Loucy (cell line): ENCODE results near the gene TNC.
"Not testable (repeated sequence)": the region's sequence is repeated elsewhere in the genome, so short reads cannot be mapped to it uniquely, and the experiment has no call there.

Experiments
- H2AFZ ChIP-seq: fragments of 200-600 bp; sonication (generic); 2 replicates; pipeline ENCODE4 v1.6.0; 2016; ENCODE audit warnings: antibody characterized with exemption, mild to moderate bottlenecking, low read length, moderate library complexity
- H3F3A ChIP-seq: fragments of 200-600 bp; 2 replicates; pipeline ENCODE4 v1.6.0; 2016; ENCODE audit warnings: antibody characterized with exemption, low read depth, mild to moderate bottlenecking
- H3K27me3 ChIP-seq: fragments of 200-600 bp; sonication (generic); 2 replicates; pipeline ENCODE4 v1.6.1; 2014; ENCODE audit warnings: low read length, mild to moderate bottlenecking; ENCODE audit not compliant: insufficient read depth, poor library complexity, severe bottlenecking
- H3K36me3 ChIP-seq: fragments of 200-600 bp; sonication (generic); 2 replicates; pipeline ENCODE4 v1.6.1; 2016; ENCODE audit warnings: low read length; ENCODE audit not compliant: insufficient read depth
- H3K4me1 ChIP-seq: fragments of 200-600 bp; sonication (generic); 2 replicates; pipeline ENCODE4 v1.5.1; 2014; ENCODE audit warnings: low read length, mild to moderate bottlenecking; ENCODE audit not compliant: insufficient read depth, poor library complexity, severe bottlenecking
- H3K4me2 ChIP-seq: fragments of 200-600 bp; sonication (generic); 2 replicates; pipeline ENCODE4 v1.6.0; 2014; ENCODE audit warnings: antibody characterized with exemption, low read length, low read depth, mild to moderate bottlenecking; ENCODE audit not compliant: poor library complexity, severe bottlenecking
- H3K4me3 ChIP-seq: fragments of 200-600 bp; sonication (generic); 2 replicates; pipeline ENCODE4 v1.5.1; 2014; ENCODE audit warnings: low read length, mild to moderate bottlenecking, mixed read lengths; ENCODE audit not compliant: poor library complexity, severe bottlenecking
- H3K79me2 ChIP-seq: fragments of 200-600 bp; sonication (generic); 2 replicates; pipeline ENCODE4 v1.6.1; 2014; ENCODE audit warnings: low read length; ENCODE audit not compliant: insufficient read depth
- H3K9ac ChIP-seq: fragments of 200-600 bp; sonication (generic); 2 replicates; pipeline ENCODE4 v1.6.0; 2014; ENCODE audit warnings: mild to moderate bottlenecking, low read depth, low read length, moderate library complexity; ENCODE audit not compliant: poor library complexity, severe bottlenecking
- H3K9me2 ChIP-seq: fragments of 200-600 bp; sonication (generic); replicated peaks from 2 replicates; pipeline ENCODE4 v1.6.1; 2016; ENCODE audit warnings: low read depth, low read length, mixed read lengths
- H3K9me3 ChIP-seq: fragments of 200-600 bp; sonication (generic); 2 replicates; pipeline ENCODE4 v1.6.1; 2014; ENCODE audit warnings: mild to moderate bottlenecking, antibody characterized with exemption, low read length, low read depth; ENCODE audit not compliant: insufficient read depth
- H4K20me1 ChIP-seq: fragments of 200-600 bp; sonication (generic); 2 replicates; pipeline ENCODE4 v1.6.0; 2014; ENCODE audit warnings: antibody characterized with exemption, low read length, mild to moderate bottlenecking; ENCODE audit not compliant: insufficient read depth, poor library complexity, severe bottlenecking
- EZH2phosphoT487 ChIP-seq: fragments of 200-600 bp; IDR thresholded peaks from 2 replicates; pipeline ENCODE4 v1.6.1; 2018; ENCODE audit warnings: antibody characterized with exemption, mild to moderate bottlenecking, moderate library complexity, borderline replicate concordance
- TF ChIP-seq, protein P1 (sequence below): fragments of 200-600 bp; sonication (generic); conservative IDR thresholded peaks from 2 replicates; pipeline ENCODE4 v1.5.1; 2014; ENCODE audit warnings: mild to moderate bottlenecking, antibody characterized with exemption, low read length

Gene TNC

GRCh38 chr9:115133649-115134048 is 15.7 kb upstream of the TNC start:
- H3K36me3 ChIP-seq = no peaks in the 10 kb centered on the region
- H3K4me3 ChIP-seq = no peak overlapping the region
- H3K9me2 ChIP-seq = no peaks in the 10 kb centered on the region
- no peak overlapping the region for H3K4me2 ChIP-seq
- H3K27me3 ChIP-seq = no peaks in the 10 kb centered on the region
- no peaks in the 10 kb centered on the region for H3F3A ChIP-seq
- no peak overlapping the region for H2AFZ ChIP-seq
- no peaks in the 10 kb centered on the region for H3K4me1 ChIP-seq
- H4K20me1 ChIP-seq = no peaks in the 10 kb centered on the region
- no peaks in the 10 kb centered on the region for H3K79me2 ChIP-seq
- TF ChIP-seq, protein P1, sequence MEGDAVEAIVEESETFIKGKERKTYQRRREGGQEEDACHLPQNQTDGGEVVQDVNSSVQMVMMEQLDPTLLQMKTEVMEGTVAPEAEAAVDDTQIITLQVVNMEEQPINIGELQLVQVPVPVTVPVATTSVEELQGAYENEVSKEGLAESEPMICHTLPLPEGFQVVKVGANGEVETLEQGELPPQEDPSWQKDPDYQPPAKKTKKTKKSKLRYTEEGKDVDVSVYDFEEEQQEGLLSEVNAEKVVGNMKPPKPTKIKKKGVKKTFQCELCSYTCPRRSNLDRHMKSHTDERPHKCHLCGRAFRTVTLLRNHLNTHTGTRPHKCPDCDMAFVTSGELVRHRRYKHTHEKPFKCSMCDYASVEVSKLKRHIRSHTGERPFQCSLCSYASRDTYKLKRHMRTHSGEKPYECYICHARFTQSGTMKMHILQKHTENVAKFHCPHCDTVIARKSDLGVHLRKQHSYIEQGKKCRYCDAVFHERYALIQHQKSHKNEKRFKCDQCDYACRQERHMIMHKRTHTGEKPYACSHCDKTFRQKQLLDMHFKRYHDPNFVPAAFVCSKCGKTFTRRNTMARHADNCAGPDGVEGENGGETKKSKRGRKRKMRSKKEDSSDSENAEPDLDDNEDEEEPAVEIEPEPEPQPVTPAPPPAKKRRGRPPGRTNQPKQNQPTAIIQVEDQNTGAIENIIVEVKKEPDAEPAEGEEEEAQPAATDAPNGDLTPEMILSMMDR = no peak
- TF ChIP-seq EZH2phosphoT487 = no peak
- no peak overlapping the region for H3K9ac ChIP-seq
- H3K9me3 ChIP-seq = no peaks in the 10 kb centered on the region

GRCh38 chr9:115132648-115133047 is 14.7 kb upstream of the TNC start:
- Histone ChIP-seq H3K36me3 (no peaks in the 10 kb centered on the region), H3K4me2 (no peak overlapping the region), H3K27me3 (no peaks in the 10 kb centered on the region), H4K20me1 (no peaks in the 10 kb centered on the region), H3K9me2 (no peaks in the 10 kb centered on the region), H3F3A (no peaks in the 10 kb centered on the region), H3K9me3 (no peaks in the 10 kb centered on the region), H2AFZ (no peak overlapping the region), H3K79me2 (no peaks in the 10 kb centered on the region), H3K9ac (no peak overlapping the region), H3K4me1 (no peaks in the 10 kb centered on the region), H3K4me3 (no peak overlapping the region)
- TF ChIP-seq EZH2phosphoT487 = no peak
- TF ChIP-seq, protein P1 = no peak

GRCh38 chr9:115130176-115130575 is 12.2 kb upstream of the TNC start:
- no peak overlapping the region for H3K9ac ChIP-seq
- H3K9me2 ChIP-seq = no peaks in the 10 kb centered on the region
- H3K4me3 ChIP-seq = no peak overlapping the region
- no peaks in the 10 kb centered on the region for H3K79me2 ChIP-seq
- H3K4me2 ChIP-seq = no peak overlapping the region
- no peaks in the 10 kb centered on the region for H4K20me1 ChIP-seq
- H3K9me3 ChIP-seq = no peaks in the 10 kb centered on the region
- no peaks in the 10 kb centered on the region for H3K27me3 ChIP-seq
- H3K4me1 ChIP-seq = no peaks in the 10 kb centered on the region
- H3K36me3 ChIP-seq = no peaks in the 10 kb centered on the region
- H2AFZ ChIP-seq = no peak overlapping the region
- H3F3A ChIP-seq = no peaks in the 10 kb centered on the region
- no peak for TF ChIP-seq EZH2phosphoT487
- TF ChIP-seq, protein P1 = no peak

DNA sequence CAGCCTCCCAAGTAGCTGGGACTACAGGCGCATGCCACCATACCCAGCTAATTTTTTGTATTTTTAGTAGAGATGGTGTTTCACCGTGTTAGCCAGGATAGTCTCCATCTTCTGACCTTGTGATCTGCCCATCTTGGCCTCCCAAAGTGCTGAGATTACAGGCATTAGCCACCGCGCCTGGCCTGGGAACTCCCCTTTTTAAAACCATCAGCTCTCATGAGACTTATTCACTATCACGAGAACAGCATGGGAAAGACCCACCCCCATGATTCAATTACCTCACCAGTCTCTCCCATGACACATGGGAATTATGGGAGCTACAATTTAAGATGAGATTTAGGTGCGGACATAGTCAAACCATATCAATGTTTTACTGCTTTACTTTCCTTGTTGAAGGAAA is 10.8 kb upstream of the TNC start:
- H3K4me3 ChIP-seq, H3K4me2 ChIP-seq, H3K9me3 ChIP-seq, H3K79me2 ChIP-seq, H3K9ac ChIP-seq, H2AFZ ChIP-seq, H4K20me1 ChIP-seq, H3F3A ChIP-seq, H3K4me1 ChIP-seq, H3K9me2 ChIP-seq, H3K36me3 ChIP-seq, H3K27me3 ChIP-seq: not testable (repeated sequence)
